H9 (cell line): ENCODE data around the gene ASCL1. TPM values are rescaled to one million over a fixed set of nuclear protein-coding genes. Genes with fewer than 3 reads are reported as not detected.

Experiments used
- DNase-seq: peaks from one replicate; pipeline ENCODE4 v3.0.0-alpha.2; 2017
- H2AFZ ChIP-seq: one replicate; pipeline ENCODE4 v1.6.1; 2013; ENCODE audit warnings: mild to moderate bottlenecking, low read length, control low read depth, moderate library complexity
- H2AK5ac ChIP-seq: 2 replicates; pipeline ENCODE4 v1.6.1; 2013; ENCODE audit warnings: low read length, control low read depth, mixed read lengths; ENCODE audit not compliant: insufficient read length
- H2BK120ac ChIP-seq: one replicate; pipeline ENCODE4 v1.6.1; 2013; ENCODE audit warnings: low read depth, mild to moderate bottlenecking, low read length, control low read depth, inconsistent platforms; ENCODE audit not compliant: poor library complexity, severe bottlenecking
- H2BK12ac ChIP-seq: 2 replicates; pipeline ENCODE4 v1.6.1; 2013; ENCODE audit warnings: low read length, control low read depth, mixed read lengths, low read depth; ENCODE audit not compliant: insufficient read length
- H2BK15ac ChIP-seq: 2 replicates; pipeline ENCODE4 v1.6.1; 2013; ENCODE audit warnings: low read depth, low read length, control low read depth
- H2BK20ac ChIP-seq: one replicate; pipeline ENCODE4 v1.6.1; 2013; ENCODE audit warnings: low read depth, mild to moderate bottlenecking, low read length, control low read depth, inconsistent platforms; ENCODE audit not compliant: poor library complexity, severe bottlenecking
- H2BK5ac ChIP-seq: 2 replicates; pipeline ENCODE4 v1.6.1; 2013; ENCODE audit warnings: low read length, control low read depth, mixed read lengths; ENCODE audit not compliant: insufficient read length
- H3K14ac ChIP-seq: 2 replicates; pipeline ENCODE4 v1.6.1; 2013; ENCODE audit warnings: low read length, control low read depth; ENCODE audit not compliant: insufficient read depth
- H3K18ac ChIP-seq: 2 replicates; pipeline ENCODE4 v1.6.1; 2013; ENCODE audit warnings: low read depth, mild to moderate bottlenecking, mixed read lengths, low read length, control low read depth; ENCODE audit not compliant: insufficient read length
- H3K23ac ChIP-seq: 2 replicates; pipeline ENCODE4 v1.6.1; 2013; ENCODE audit warnings: low read length, control low read depth, mixed read lengths, low read depth; ENCODE audit not compliant: insufficient read length
- H3K23me2 ChIP-seq: 2 replicates; pipeline ENCODE4 v1.6.1; 2013; ENCODE audit warnings: low read depth, mild to moderate bottlenecking, mixed read lengths, low read length, control low read depth; ENCODE audit not compliant: insufficient read length, poor library complexity, severe bottlenecking
- H3K27ac ChIP-seq: 2 replicates; pipeline ENCODE4 v1.5.1; 2013; ENCODE audit warnings: low read length, control low read depth, mixed read lengths, low read depth; ENCODE audit not compliant: insufficient read length
- H3K27me3 ChIP-seq: 2 replicates; pipeline ENCODE4 v1.6.1; 2013; ENCODE audit warnings: low read length, control low read depth, inconsistent platforms; ENCODE audit not compliant: insufficient read depth
- H3K4ac ChIP-seq: 2 replicates; pipeline ENCODE4 v1.6.1; 2013; ENCODE audit warnings: low read depth, mild to moderate bottlenecking, control low read depth, inconsistent platforms, low read length, moderate library complexity
- H3K4me1 ChIP-seq: 2 replicates; pipeline ENCODE4 v1.6.1; 2013; ENCODE audit warnings: low read length, control low read depth, inconsistent platforms; ENCODE audit not compliant: insufficient read depth
- H3K4me2 ChIP-seq: 2 replicates; pipeline ENCODE4 v1.6.1; 2013; ENCODE audit warnings: low read length, control low read depth, mixed read lengths; ENCODE audit not compliant: insufficient read length, insufficient read depth
- H3K56ac ChIP-seq: 2 replicates; pipeline ENCODE4 v1.6.1; 2013; ENCODE audit warnings: low read depth, mild to moderate bottlenecking, mixed read lengths, low read length, control low read depth; ENCODE audit not compliant: insufficient read length
- H3K79me1 ChIP-seq: 2 replicates; pipeline ENCODE4 v1.6.1; 2013; ENCODE audit warnings: low read depth, mild to moderate bottlenecking, moderate library complexity, low read length, control low read depth, inconsistent platforms; ENCODE audit not compliant: insufficient read depth, poor library complexity, severe bottlenecking
- H3K79me2 ChIP-seq: 2 replicates; pipeline ENCODE4 v1.6.1; 2013; ENCODE audit warnings: low read length, control low read depth, inconsistent platforms; ENCODE audit not compliant: insufficient read depth
- H3K9ac ChIP-seq: 2 replicates; pipeline ENCODE4 v1.6.1; 2013; ENCODE audit warnings: low read length, control low read depth, mixed read lengths; ENCODE audit not compliant: insufficient read length; ENCODE audit errors: extremely low read depth
- H3K9me3 ChIP-seq: one replicate; pipeline ENCODE4 v1.6.1; 2013; ENCODE audit warnings: low read depth, low read length, inconsistent platforms; ENCODE audit not compliant: control insufficient read depth
- H3T11ph ChIP-seq: one replicate; pipeline ENCODE4 v1.6.1; 2013; ENCODE audit warnings: mild to moderate bottlenecking, low read length, control low read depth, inconsistent platforms
- H4K20me1 ChIP-seq: one replicate; pipeline ENCODE4 v1.6.1; 2013; ENCODE audit not compliant: control insufficient read depth, insufficient read length, insufficient read depth
- H4K5ac ChIP-seq: 2 replicates; pipeline ENCODE4 v1.6.1; 2013; ENCODE audit warnings: low read depth, mild to moderate bottlenecking, mixed read lengths, low read length, control low read depth; ENCODE audit not compliant: insufficient read length
- H4K8ac ChIP-seq: replicated peaks from 2 replicates; pipeline ENCODE4 v1.6.1; 2013; ENCODE audit warnings: low read length, control low read depth, mixed read lengths, low read depth; ENCODE audit not compliant: insufficient read length
- H4K91ac ChIP-seq: 2 replicates; pipeline ENCODE4 v1.6.1; 2013; ENCODE audit warnings: low read depth, mild to moderate bottlenecking, moderate library complexity, mixed read lengths, low read length, control low read depth; ENCODE audit not compliant: insufficient read length
- H3K27ac Mint-ChIP-seq, 3 experiments: 2 replicates in 2 of 3; 3 replicates in 1 of 3; pipeline ENCODE4 v1.8.0; 2020 to 2021; ENCODE audit warnings: mixed read lengths in 3 of 3, mild to moderate bottlenecking in 1 of 3, moderate library complexity in 1 of 3
- H3K27me3 Mint-ChIP-seq: 2 replicates; pipeline ENCODE4 v1.8.0; 2021; ENCODE audit warnings: low read depth, mild to moderate bottlenecking, moderate library complexity, mixed read lengths
- H3K36me3 Mint-ChIP-seq, 3 experiments: 2 replicates in 2 of 3; 3 replicates in 1 of 3; pipeline ENCODE4 v1.8.0; 2020 to 2021; ENCODE audit warnings: low read depth in 3 of 3, mixed read lengths in 3 of 3; ENCODE audit not compliant: insufficient read depth in 1 of 3
- H3K4me1 Mint-ChIP-seq, 2 experiments: 2 replicates each; pipeline ENCODE4 v1.8.0; 2020; ENCODE audit warnings: mixed read lengths in 2 of 2
- H3K4me3 Mint-ChIP-seq, 2 experiments: 2 replicates in 1 of 2; 3 replicates in 1 of 2; pipeline ENCODE4 v1.8.0; 2020 to 2021; ENCODE audit warnings: mild to moderate bottlenecking in 2 of 2, mixed read lengths in 2 of 2, moderate library complexity in 1 of 2
- H3K9me3 Mint-ChIP-seq, 2 experiments: 2 replicates in 1 of 2; 3 replicates in 1 of 2; pipeline ENCODE4 v1.8.0; 2020; ENCODE audit warnings: mild to moderate bottlenecking in 2 of 2, mixed read lengths in 2 of 2, moderate library complexity in 1 of 2
- total RNA-seq: library from RNA; stranded (reverse); gene quantifications from 2 replicates; pipeline ENCODE4 v1.2.1, GENCODE V29; 2021
- TF ChIP-seq, protein P1 (sequence below): fragments of 200-600 bp; sonication (generic); conservative IDR thresholded peaks from 3 replicates; pipeline ENCODE4 v1.8.0; 2021; ENCODE audit warnings: antibody characterized with exemption, mild to moderate bottlenecking

Gene ASCL1
- total RNA-seq, 1 experiment from 2014 or later, result not detected

DNA sequence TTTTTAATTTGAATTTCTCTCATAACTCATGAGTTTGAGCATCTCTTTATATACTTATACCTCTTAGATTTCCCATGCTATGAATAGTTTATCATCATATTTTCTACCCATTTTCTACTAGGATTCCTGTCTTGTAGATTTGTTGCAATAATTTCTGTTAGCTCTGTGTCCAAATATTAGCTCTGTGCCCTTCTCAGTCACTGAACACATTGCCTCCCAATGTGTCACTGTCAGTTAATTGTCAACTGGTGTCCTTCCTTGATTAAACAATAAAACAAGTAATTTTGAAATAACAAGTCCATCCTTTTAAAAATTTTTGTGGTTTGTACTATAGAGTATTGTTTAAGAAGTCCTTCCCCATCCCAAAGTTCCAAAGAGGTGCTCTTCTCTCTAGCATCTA is 36.2 kb upstream of the ASCL1 start:
- no peak overlapping the region for H2AFZ ChIP-seq
- no peak overlapping the region for H3K27ac ChIP-seq
- H2AK5ac ChIP-seq, result no peak overlapping the region
- no peaks in the 10 kb centered on the region for H3K79me1 ChIP-seq
- H3K9me3 ChIP-seq, result no peaks in the 10 kb centered on the region
- H3K9me3 Mint-ChIP-seq, result no peaks in the 10 kb centered on the region
- no peak overlapping the region for H2BK5ac ChIP-seq
- no peak for DNase-seq
- H3K4me1 ChIP-seq, result no peaks in the 10 kb centered on the region; the same call in 1 of the 2 replicates
- H3K14ac ChIP-seq, result no peak overlapping the region
- H3K27ac Mint-ChIP-seq, result no peak overlapping the region
- no peak overlapping the region for H3K18ac ChIP-seq
- H3K27me3 Mint-ChIP-seq, result peaks cover 14% of the 10 kb centered on the region
- no peaks in the 10 kb centered on the region for H3K36me3 Mint-ChIP-seq
- no peaks in the 10 kb centered on the region for H3K27me3 ChIP-seq
- no peak overlapping the region for H3T11ph ChIP-seq
- no peak overlapping the region for H3K4me2 ChIP-seq
- H3K9ac ChIP-seq, result no peak overlapping the region
- no peaks in the 10 kb centered on the region for H3K23me2 ChIP-seq
- H4K20me1 ChIP-seq, result no peaks in the 10 kb centered on the region
- TF ChIP-seq, protein P1, sequence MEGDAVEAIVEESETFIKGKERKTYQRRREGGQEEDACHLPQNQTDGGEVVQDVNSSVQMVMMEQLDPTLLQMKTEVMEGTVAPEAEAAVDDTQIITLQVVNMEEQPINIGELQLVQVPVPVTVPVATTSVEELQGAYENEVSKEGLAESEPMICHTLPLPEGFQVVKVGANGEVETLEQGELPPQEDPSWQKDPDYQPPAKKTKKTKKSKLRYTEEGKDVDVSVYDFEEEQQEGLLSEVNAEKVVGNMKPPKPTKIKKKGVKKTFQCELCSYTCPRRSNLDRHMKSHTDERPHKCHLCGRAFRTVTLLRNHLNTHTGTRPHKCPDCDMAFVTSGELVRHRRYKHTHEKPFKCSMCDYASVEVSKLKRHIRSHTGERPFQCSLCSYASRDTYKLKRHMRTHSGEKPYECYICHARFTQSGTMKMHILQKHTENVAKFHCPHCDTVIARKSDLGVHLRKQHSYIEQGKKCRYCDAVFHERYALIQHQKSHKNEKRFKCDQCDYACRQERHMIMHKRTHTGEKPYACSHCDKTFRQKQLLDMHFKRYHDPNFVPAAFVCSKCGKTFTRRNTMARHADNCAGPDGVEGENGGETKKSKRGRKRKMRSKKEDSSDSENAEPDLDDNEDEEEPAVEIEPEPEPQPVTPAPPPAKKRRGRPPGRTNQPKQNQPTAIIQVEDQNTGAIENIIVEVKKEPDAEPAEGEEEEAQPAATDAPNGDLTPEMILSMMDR, result no peak
- no peak overlapping the region for H2BK12ac ChIP-seq
- H3K4ac ChIP-seq, result no peak overlapping the region
- H3K4me1 Mint-ChIP-seq, result peaks cover 21 to 22% of the 10 kb centered on the region in 2 experiments
- H4K5ac ChIP-seq, result no peak overlapping the region
- H3K79me2 ChIP-seq, result no peaks in the 10 kb centered on the region
- no peak overlapping the region for H3K56ac ChIP-seq
- no peak overlapping the region for H2BK15ac ChIP-seq
- H2BK120ac ChIP-seq, result no peak overlapping the region
- no peak overlapping the region for H2BK20ac ChIP-seq
- H4K91ac ChIP-seq, result no peak overlapping the region
- no peak overlapping the region for H3K4me3 Mint-ChIP-seq
- no peak overlapping the region for H4K8ac ChIP-seq
- no peak overlapping the region for H3K23ac ChIP-seq
